Hypothalamus (tissue), 51 donors: Measurements from ENCODE around the gene PITPNC1.
A peak's percentile ranks its signal among the peaks of the same experiment; 100 is the strongest.
"Not testable (repeated sequence)": the region's sequence is repeated elsewhere in the genome, so short reads cannot be mapped to it uniquely, and the experiment has no call there.

Experiments used
- DNase-seq, 51 donors: peaks; one replicate each; lab custom pipeline; 2025; lab: John Stamatoyannopoulos, UW

Gene PITPNC1

GRCh38 chr17:67427424-67427823, 50.3 kb downstream of the PITPNC1 start:
- no peak for DNase-seq

DNA sequence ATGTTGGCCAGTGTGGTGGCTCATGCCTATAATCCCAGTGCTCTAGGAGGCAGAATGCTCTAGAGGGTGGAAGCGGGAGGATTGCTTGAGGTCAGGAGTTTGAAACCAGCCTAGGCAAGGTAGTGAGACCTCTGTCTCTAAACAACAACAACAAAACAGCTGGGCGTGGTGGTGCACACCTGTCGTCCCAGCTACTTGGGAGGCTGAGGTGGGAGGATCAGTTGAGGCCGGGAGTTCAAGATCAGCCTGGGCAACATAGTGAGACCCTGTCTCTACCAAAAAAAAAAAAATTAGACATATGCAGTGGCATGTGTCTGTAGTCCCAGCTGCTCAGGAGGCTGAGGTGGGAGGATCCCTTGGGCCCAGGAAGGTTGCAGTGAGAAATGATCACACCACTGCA, 53.4 kb downstream of the PITPNC1 start:
- DNase-seq: not testable (repeated sequence)

DNA sequence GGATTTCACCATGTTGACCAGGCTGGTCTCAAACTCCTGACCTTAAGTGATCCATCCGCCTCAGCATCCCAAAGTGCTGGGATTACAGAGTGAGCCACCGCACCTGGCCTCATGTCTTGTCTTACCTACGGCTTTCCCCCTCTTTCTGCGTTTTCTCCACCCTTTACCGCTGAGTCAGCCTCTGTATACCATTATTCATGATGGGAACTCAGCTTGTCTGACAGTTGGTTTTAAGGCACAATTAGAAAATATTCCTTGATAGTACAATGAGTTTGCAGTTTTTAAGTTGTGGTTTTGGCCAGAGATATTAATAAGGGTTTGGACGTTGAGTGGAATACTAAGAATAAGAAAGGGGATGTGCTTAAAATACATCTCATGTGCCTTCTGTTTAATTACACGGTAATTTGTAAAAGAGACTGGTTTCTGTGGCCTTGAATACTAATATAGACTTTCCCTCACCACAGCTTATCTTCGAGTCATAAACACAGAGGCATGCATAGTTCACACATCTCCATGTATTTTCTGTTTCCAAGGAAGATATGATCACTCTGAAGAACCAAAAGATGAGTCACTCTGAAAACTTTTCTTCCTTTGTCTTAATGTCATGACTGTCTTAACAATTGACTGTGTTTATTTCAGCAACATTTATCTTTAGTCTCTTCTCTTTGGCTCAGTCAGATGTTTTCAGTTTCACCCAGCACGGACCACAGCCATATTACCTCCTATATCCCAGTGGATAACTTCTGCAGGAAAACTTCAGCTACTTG, 54.4 kb downstream of the PITPNC1 start:
- DNase-seq: no peak

DNA sequence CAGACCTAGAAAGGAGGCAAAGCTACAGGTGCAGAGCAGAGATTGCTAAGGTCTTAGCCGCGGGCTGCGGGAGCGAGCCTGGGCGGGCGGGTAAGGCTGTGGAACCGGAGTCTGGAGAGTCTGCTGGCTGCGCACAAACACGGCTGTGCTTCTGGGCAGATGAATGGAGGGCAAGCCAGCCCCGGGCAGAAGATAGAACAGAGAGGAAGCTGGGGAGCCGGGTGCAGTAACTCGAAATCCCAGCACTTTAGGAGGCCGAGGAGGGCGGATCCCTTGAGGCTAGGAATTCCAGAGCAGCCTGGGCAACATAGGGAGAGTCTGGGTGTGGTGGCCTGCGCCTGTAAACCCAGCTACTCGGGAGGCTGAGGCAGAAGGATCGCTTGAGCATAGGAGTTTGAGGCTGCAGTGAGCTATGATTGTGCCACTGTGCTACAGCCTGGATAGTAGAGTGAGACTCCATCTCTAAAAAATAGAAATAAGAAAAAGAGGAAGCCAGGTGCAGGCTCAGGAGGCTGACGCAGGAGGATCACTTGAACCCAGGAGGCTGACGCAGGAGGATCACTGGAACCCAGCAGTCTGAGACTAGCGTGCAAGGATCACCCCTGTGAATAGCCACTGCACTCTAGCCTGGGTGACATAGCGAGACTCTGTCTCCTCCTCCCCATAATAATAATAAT, 56.3 kb downstream of the PITPNC1 start:
- DNase-seq: no peak

- DNase-seq: peak in 1 of 51 donors; percentile 9
Observed at GRCh38 chr17:67434061-67434525, 57.0 kb downstream of the PITPNC1 start.

DNA sequence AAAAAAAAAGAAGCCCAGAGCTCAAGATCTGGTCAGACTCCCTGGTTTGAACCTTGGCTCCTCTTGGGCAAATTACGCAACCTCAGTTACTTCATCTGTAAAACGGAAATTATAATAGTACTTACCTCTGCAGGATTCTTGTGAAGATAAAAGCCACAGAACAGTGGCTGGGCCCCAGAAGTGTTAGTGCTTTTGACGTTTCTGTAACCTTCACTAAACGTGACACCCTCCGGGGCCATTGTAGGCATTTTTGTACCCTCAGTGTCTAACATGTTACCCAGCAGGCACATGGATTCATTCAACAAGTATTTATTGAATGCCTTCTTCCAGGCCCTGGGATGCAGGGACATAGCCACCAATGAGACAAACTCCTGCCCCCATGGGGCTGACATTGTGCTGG, 58.0 kb downstream of the PITPNC1 start:
- DNase-seq: no peak

- DNase-seq: no peak
Observed at GRCh38 chr17:67435786-67436185, 58.7 kb downstream of the PITPNC1 start.

DNA sequence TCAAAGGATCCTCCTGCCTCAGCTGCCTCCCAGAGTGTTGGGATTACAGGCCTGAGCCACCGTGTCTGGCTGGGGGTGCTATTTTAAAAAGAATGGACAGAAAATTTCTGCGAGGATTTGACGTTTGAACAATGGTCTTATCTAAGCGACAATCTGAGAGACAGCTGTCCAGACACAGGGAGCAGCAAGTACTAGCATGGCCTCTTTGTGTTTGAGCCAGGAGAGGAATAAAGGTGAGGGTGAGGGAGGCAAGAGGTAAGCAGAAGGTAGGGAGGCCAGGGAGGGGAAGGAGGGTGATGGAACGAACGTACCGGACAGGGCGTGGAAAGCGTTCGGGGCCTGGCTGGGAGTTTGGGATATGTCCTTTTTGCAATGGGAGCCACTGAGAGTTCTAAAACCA, 59.2 kb downstream of the PITPNC1 start:
- no peak for DNase-seq

- no peak for DNase-seq
Observed at GRCh38 chr17:67438667-67439066, 61.6 kb downstream of the PITPNC1 start.

DNA sequence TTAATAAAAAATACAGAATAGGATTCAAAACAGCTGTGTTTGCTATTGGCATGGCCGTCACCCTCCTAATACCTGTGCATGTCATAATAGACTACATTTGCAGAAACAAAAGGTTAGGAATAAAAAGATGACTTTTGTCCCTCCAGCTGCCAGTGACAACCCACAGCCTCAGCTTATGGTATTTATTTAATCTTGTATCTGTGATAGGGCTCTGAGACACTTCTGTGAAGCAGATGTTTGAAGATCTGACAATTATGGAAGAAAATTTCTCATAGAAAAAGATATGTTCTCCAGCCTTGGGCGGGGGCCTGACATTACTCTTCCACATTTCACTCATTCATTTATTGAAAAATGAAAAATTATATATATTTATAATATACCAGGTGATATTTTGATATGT, 62.2 kb downstream of the PITPNC1 start:
- DNase-seq: no peak

DNA sequence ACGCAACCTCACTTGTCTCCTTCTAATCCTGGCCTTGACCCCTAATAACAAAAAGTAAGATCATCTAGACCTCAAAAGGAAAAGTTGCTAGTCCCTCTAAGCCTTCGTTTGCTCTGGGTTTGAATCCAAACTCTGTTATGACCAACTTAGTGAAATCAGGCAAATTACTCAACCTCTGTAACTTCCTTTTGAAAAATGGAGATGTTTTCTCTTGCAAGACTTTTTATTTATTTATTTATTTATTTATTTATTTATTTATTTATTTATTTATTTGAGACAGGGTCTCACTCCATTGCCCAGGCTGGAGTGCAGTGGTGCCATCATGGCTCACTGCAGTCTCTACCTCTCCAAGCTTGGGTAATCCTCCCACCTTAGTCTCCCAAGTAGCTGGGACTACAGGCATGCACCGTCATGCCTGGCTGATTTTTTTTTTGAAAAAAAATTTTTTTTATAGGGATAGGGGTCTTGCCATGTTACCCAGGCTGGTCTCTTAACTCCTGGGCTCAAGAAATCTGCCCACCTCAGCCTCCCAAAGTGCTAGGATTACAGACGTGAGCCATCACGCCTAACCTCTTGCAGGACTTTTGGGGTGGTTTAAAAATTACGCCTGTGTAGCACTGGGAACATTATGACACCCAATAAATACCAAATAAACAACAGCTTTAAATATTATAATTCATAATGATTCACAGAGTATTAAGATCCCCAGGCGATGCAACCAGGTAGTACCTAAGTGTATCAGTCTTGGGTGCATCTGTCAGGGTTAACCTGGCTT, 63.4 kb downstream of the PITPNC1 start:
- DNase-seq: no peak

DNA sequence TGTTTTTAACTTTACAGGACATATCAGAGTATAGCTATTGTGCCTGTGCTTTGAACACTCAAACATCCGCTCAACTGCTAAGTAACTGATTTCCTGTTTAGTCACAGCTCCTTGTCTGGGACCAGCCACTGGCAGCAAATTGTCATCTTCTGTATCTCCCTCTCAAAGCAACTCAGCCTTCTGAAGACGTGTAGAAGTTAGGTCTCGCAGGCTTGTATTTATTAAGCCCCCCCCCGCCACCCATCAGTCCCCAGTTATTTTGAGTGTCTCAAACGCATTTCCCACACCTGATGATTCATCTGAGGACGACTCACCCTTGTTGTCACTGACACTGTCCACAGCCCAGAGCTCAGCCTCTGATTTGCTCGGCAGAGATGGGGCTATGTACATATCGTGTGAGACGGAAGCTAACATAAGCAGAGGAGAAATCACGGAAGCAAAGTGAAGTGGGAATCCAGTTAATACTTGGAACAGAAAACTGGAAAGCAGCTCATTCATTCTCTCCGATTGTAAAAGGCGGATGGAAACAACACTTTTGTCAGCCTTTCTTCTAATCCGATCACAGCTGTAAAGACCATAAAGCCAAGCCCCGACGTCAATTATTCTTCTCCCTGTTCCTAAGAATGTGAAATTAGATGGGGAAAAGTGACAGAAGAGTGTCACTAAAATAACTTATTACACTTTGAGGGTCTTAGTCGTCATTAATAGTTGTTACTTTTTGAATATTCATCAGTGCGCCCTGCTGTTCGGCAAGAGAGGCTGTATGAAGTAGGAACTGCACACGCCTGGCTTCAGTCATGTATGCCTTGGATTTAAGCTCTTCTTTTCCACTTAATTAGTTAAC, 64.2 kb downstream of the PITPNC1 start:
- peak in 4 of 51 donors; percentile 18 to 24 (median 20) for DNase-seq

- DNase-seq: no peak
Observed at GRCh38 chr17:67441896-67442219, 64.8 kb downstream of the PITPNC1 start.

DNA sequence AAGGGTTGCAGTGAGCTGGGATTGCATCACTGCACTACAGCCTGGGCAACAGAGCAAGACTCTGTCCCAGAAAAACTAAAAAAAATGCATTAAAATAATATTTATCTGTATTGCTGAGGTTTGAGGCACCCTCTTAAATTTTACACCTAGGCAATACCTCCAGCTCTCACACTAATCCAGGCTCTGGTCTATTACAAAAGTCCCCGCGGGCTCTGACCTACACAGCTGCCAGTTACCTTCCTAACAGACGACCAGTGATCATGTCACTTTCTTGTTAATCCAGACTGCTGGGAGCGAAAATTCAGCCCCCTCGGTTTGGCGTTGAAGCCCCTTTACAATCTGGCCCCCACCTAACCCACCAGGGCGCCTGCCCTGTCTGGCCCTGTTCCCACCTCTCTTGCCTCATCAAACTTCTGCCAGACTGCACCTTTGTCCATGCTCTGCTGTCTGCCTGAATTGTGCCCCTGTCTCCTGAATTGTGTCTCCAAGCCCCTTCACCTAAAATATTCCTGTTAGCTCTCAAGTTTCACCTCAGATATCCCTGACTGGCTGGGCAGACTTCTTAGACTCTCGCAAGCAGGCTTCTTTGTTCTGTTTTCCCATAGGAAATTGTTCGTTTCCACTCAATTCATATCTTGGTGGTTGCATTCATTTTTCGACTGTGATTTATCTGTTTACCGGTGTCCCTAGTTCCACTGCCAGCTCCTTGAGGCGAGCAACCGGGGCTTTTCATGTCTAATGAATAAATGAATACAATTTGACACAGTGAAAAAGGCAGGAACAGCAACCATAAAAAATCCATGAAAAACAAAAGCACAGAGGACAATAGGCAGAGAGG, 65.9 kb downstream of the PITPNC1 start:
- DNase-seq: peak in 1 of 51 donors; percentile 5

- DNase-seq: no peak
Observed at GRCh38 chr17:67443931-67444595, 67.0 kb downstream of the PITPNC1 start.

- no peak for DNase-seq
Observed at GRCh38 chr17:67448449-67448848, 71.4 kb downstream of the PITPNC1 start.

- DNase-seq: no peak
Observed at GRCh38 chr17:67449065-67449464, 72.0 kb downstream of the PITPNC1 start.

DNA sequence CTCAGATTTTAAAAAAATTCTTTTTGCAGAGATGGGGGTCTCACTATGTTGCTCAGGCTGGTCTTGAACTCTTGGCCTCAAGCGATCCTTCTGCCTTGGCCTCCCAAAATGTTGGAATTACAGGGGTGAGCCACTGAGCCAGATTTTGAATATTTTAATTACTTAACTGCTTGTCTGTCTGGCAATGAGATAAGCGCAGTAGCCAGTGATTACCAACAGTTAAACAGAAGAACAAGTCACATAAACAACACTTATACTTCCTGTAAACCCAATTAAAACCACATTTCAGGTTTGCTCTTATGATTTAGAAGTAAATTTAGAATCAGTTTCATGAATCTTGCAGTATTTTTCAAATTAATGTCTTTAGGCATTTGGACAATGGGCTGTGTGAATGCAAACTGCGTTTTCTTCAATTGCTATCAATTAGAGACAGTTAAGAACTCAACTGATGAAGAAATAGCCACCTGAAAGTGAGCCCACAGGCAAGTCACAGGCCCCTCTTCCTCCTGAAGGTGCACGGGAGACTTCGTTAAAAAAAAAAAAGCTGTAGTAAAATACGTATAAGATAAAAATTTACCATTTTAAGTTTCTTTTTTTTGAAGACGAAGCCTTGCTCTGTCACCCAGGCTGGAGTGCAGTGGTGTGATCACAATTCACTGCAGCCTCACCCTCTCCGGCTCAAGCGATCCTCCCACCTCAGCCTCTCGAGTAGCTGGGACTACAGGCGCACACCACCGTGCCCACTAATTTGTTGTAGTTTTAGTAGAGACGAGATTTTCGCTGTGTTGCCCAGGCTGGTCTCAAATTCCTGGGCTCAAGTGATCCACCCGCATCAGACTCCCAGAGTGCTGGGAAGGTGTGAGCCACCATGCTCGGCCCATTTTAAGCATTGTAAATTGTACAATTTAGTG, 73.0 kb downstream of the PITPNC1 start:
- DNase-seq: no peak
